K562 (cell line): Measurements from ENCODE around the gene ARSA. TPM values are rescaled to one million over a fixed set of nuclear protein-coding genes. Genes with fewer than 3 reads are reported as not detected.

Source experiments
- ATAC-seq: fragments of 200-7000 bp; cut with Tn5 transposase; 3 replicates; pipeline ENCODE4 v1.9.1; 2020; ENCODE audit warnings: moderate library complexity
- BruUV-seq: library from RNA; stranded (reverse); fragments of 400-500 nt; replicated peaks from 2 replicates; lab custom pipeline; 2021; lab: Mats Ljungman, UMichigan
- CTCF ChIA-PET: fragments of 300-600 bp; formaldehyde crosslinking; extraction: SDS; loops from one replicate; lab custom pipeline; 2021; ENCODE audit warnings: low intra/inter-chr PET ratio; lab: Yijun Ruan, JAX
- POLR2A ChIA-PET: fragments of 300-600, 350-650 bp; sonication (Branson Sonifier 250); formaldehyde crosslinking; extraction: SDS; loops from one replicate; lab custom pipeline; 2021; ENCODE audit warnings: antibody characterized with exemption, inconsistent platforms; lab: Yijun Ruan, JAX
- DNase-seq, 4 experiments: peaks; one replicate each; pipeline versions ENCODE4 v3.0.0 to v3.0.0-alpha.2; 2011 to 2018; ENCODE audit warnings: low spot score in 3 of 4, mixed read lengths in 3 of 4; ENCODE audit errors: extremely low read depth in 1 of 4
- FAIRE-seq: peaks from 2 replicates; lab custom pipeline; 2011; peaks lifted over from hg19 to GRCh38; lab: Jason Lieb, UNC
- H2AFZ ChIP-seq: 2 replicates; pipeline ENCODE4 v1.6.0; 2011; ENCODE audit warnings: low read depth, low read length, control low read depth, inconsistent platforms
- H3K27ac ChIP-seq: fragments of 200-600 bp; 3 replicates; pipeline ENCODE4 v1.8.0; 2011; ENCODE audit warnings: low read depth, mild to moderate bottlenecking, control low read depth, inconsistent platforms, low read length, moderate library complexity, mixed read lengths; ENCODE audit errors: extremely low read depth
- H3K27me3 ChIP-seq, 2 experiments: fragments of 300-600 bp in 1 of 2; 2 replicates in 1 of 2; 3 replicates in 1 of 2; pipeline versions ENCODE4 v1.6.0 to v1.8.0; 2011; ENCODE audit warnings: inconsistent platforms in 2 of 2, low read length in 2 of 2, mild to moderate bottlenecking in 1 of 2, mixed read lengths in 1 of 2, moderate library complexity in 1 of 2; ENCODE audit not compliant: control insufficient read depth in 2 of 2, insufficient read depth in 2 of 2
- H3K36me3 ChIP-seq: fragments of 300-600 bp; 3 replicates; pipeline ENCODE4 v1.8.0; 2011; ENCODE audit warnings: mild to moderate bottlenecking, low read length, inconsistent platforms; ENCODE audit not compliant: control insufficient read depth, insufficient read depth
- H3K4me1 ChIP-seq, 2 experiments: fragments of 200-600 bp in 1 of 2; replicated peaks in 1 of 2; 2 replicates in 1 of 2; 3 replicates in 1 of 2; pipeline versions ENCODE4 v1.5.1 to v1.8.0; 2011; ENCODE audit warnings: inconsistent platforms in 2 of 2, low read length in 2 of 2, mild to moderate bottlenecking in 1 of 2, mixed read lengths in 1 of 2, moderate library complexity in 1 of 2; ENCODE audit not compliant: control insufficient read depth in 2 of 2, insufficient read depth in 2 of 2
- H3K4me2 ChIP-seq: 2 replicates; pipeline ENCODE4 v1.6.1; 2011; ENCODE audit warnings: low read length, control low read depth, inconsistent platforms, mixed read lengths; ENCODE audit not compliant: insufficient read depth
- H3K4me3 ChIP-seq: fragments of 200-600 bp; sonication (generic), shearing (Covaris generic); 2 replicates; pipeline ENCODE4 v1.5.1; 2016; ENCODE audit warnings: control low read depth, inconsistent platforms
- H3K79me2 ChIP-seq: fragments of 200-600 bp; 3 replicates; pipeline ENCODE4 v1.8.0; 2011; ENCODE audit warnings: low read length, inconsistent platforms; ENCODE audit not compliant: control insufficient read depth, insufficient read depth
- H3K9ac ChIP-seq, 2 experiments: 2 replicates each; pipeline versions ENCODE4 v1.6.0 to v1.6.1; 2011; ENCODE audit warnings: low read depth in 2 of 2, low read length in 2 of 2, control low read depth in 1 of 2, inconsistent platforms in 1 of 2, mild to moderate bottlenecking in 1 of 2, mixed read lengths in 1 of 2; ENCODE audit not compliant: insufficient read depth in 1 of 2
- H3K9me1 ChIP-seq: one replicate; pipeline ENCODE4 v1.6.0; 2011; ENCODE audit warnings: inconsistent platforms, mild to moderate bottlenecking, low read length, moderate library complexity; ENCODE audit not compliant: control insufficient read depth, insufficient read depth
- H3K9me3 ChIP-seq: replicated peaks from 2 replicates; pipeline ENCODE4 v1.5.1; 2011; ENCODE audit warnings: low read depth, low read length, inconsistent platforms; ENCODE audit not compliant: control insufficient read depth, insufficient read depth
- H4K20me1 ChIP-seq: replicated peaks from 2 replicates; pipeline ENCODE4 v1.6.1; 2011; ENCODE audit warnings: low read length, inconsistent platforms, mixed read lengths; ENCODE audit not compliant: control insufficient read depth, insufficient read depth
- CGGBP1 ChIP-seq: fragments of 250-450 bp; sonication (Bioruptor Pico); IDR thresholded peaks from 2 replicates; pipeline ENCODE4 v1.9.0; 2021; ENCODE audit warnings: mild to moderate bottlenecking
- EGR1 ChIP-seq: fragments of 450-650 bp; conservative IDR thresholded peaks from 2 replicates; pipeline ENCODE4 v1.6.1; 2017; ENCODE audit warnings: mild to moderate bottlenecking
- ELF1 ChIP-seq: fragments of 200-800 bp; sonication (Bioruptor generic); IDR thresholded peaks from 2 replicates; pipeline ENCODE4 v1.6.1; 2016; ENCODE audit warnings: missing genetic modification characterization, missing compliant biosample characterization
- KDM1A ChIP-seq, 2 experiments: fragments of 450-650 bp; IDR thresholded peaks; 2 replicates each; pipeline ENCODE4 v1.6.1; 2016; ENCODE audit warnings: mild to moderate bottlenecking in 2 of 2
- KDM4B ChIP-seq, 2 experiments: fragments of 450-650 bp in 1 of 2; sonication (generic) in 1 of 2; IDR thresholded peaks; 2 replicates each; pipeline ENCODE4 v1.6.1; 2016 to 2017; ENCODE audit warnings: borderline replicate concordance in 2 of 2, antibody characterized with exemption in 1 of 2, low read depth in 1 of 2, mild to moderate bottlenecking in 1 of 2
- NFYB ChIP-seq: IDR thresholded peaks from 2 replicates; pipeline ENCODE4 v1.6.1; 2011; ENCODE audit warnings: mild to moderate bottlenecking, moderate library complexity; ENCODE audit not compliant: insufficient read length; ENCODE audit errors: extremely low read depth
- ZNF175 ChIP-seq: fragments of 200-800 bp; sonication (Bioruptor generic); IDR thresholded peaks from 2 replicates; pipeline ENCODE4 v1.6.1; 2016; ENCODE audit warnings: low read depth, mild to moderate bottlenecking, missing genetic modification characterization, missing compliant biosample characterization
- WGBS: fragments of 100-300 bp; shearing (Covaris generic); methylation state at CpG from one replicate; pipeline ENCODE4 v1.1.6; 2016; ENCODE audit warnings: low coverage, mixed read lengths; ENCODE audit not compliant: insufficient coverage; ENCODE audit errors: missing lambda C conversion rate; 5-methylcytosine and 5-hydroxymethylcytosine counted together
- in situ Hi-C: fragments of 300-500 bp; cut with MboI; formaldehyde crosslinking; loops from 4 replicates; pipeline ENCODE4 v1.15.0; 2018; ENCODE audit warnings: inconsistent platforms, mixed read lengths
- intact Hi-C: fragments of 100-400 bp; cut with micrococcal nuclease; formaldehyde crosslinking; loops from 2 replicates; pipeline ENCODE4 v1.14.2; 2022
- polyA plus RNA-seq, 8 experiments: library from polyadenylated mRNA; depleted of rRNA in 4 of 8; stranded (reverse) in 5 of 8; unstranded in 3 of 8; fragments of >200 nt; fragmentation: Nextera tagmentation in 2 of 8; fragmentation: Illumina TruSeq in 1 of 8; extraction: Ambion mirVana in 2 of 8; extraction: Trizol in 1 of 8; gene quantifications; 2 replicates each; pipeline versions ENCODE4 v1.2.1 to v1.2.3, GENCODE V29; 2011 to 2014; ENCODE audit warnings: inconsistent platforms in 1 of 8, missing spikeins in 1 of 8
- total RNA-seq, 7 experiments: library from RNA; depleted of rRNA in 6 of 7; stranded (reverse); fragments of >200 nt in 6 of 7; fragmentation: Illumina TruSeq in 2 of 7; extraction: Trizol in 2 of 7; gene quantifications; 2 replicates each; pipeline versions ENCODE4 v1.2.1 to v1.2.3, GENCODE V29; 2011 to 2021; ENCODE audit warnings: low replicate concordance in 1 of 7

ARSA gene
- total and polyA plus RNA-seq, 9 of the 15 experiments (the other 6 are each of a cell fraction or from before 2014, with no cell fraction given) = 0.32 to 10.9 (median 1.8) TPM; not detected in 1

DNA sequence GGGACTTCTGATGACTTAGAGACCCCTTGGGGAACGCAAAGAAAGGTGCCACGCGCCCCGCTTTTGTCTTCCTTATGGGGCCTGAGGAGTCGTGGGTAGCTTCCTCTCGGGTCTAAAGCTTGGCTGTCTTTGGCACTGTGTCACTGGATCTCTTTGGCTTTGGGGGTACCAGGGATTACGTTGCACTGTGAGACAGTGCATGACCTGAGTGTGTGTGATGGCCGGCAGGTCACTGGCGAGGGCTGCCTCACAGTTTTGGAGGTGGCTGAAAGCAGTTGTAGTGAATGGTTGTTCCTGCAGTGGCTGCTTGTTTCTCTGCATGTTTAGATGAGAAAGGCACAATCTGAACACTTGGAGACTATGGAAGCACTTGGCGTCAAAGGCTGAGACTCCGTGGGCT, 5.8 kb upstream of the ARSA start (continued):
- no peak for TF ChIP-seq CGGBP1
- no peak for TF ChIP-seq NFYB
- no peak for TF ChIP-seq KDM1A (IDR thresholded peaks at IDR 0.05)
- TF ChIP-seq ELF1 (tag) = no peak
- TF ChIP-seq EGR1 = no peak
- no peak for TF ChIP-seq ZNF175 (CRISPR knock-in tag)

- ATAC-seq (no peak), FAIRE-seq (no peak), DNase-seq (no peak)
- H3K9me1 ChIP-seq = no peaks in the 10 kb centered on the region
- H3K9me3 ChIP-seq = no peaks in the 10 kb centered on the region
- no peaks in the 10 kb centered on the region for H3K36me3 ChIP-seq
- CTCF ChIA-PET = no interaction called here
- 50% methylated on average over 1 of the region's 5 CpGs for WGBS
- no peak overlapping the region for H3K9ac ChIP-seq
- H3K27me3 ChIP-seq = peaks cover 2 to 10% of the 10 kb centered on the region in 2 experiments; a peak in 4 of 5 replicates
- no peaks in the 10 kb centered on the region for H4K20me1 ChIP-seq
- no peak overlapping the region for H3K27ac ChIP-seq
- no peak overlapping the region for H2AFZ ChIP-seq
- H3K4me2 ChIP-seq = no peak overlapping the region
- peaks cover 5 to 9% of the 10 kb centered on the region in 2 experiments; a peak in 4 of 5 replicates for H3K4me1 ChIP-seq
- in situ Hi-C loops = no loop called here
- H3K79me2 ChIP-seq = no peaks in the 10 kb centered on the region; the same call in 2 of the 3 replicates
- no peak for TF ChIP-seq KDM4B (IDR thresholded peaks at IDR 0.05; ENCODE audit: borderline replicate concordance in 2 of 2, low read depth in 1 of 2)
- intact Hi-C loops = no loop called here
- BruUV-seq = no TSS peak
- POLR2A ChIA-PET = no interaction called here
- no peak overlapping the region for H3K4me3 ChIP-seq
These were observed 5.1 kb upstream of the ARSA start for GRCh38 chr22:50633086-50633485.
